SU-DHL-6 (cell line): ENCODE results near the gene MRPL54.

Experiments
- EZH2phosphoT487 ChIP-seq: fragments of 200-600 bp; sonication (generic), shearing (Covaris generic); conservative IDR thresholded peaks from 2 replicates; pipeline ENCODE4 v1.6.1; 2018; ENCODE audit warnings: mild to moderate bottlenecking, antibody characterized with exemption, low read length, moderate library complexity, mixed read lengths
- TF ChIP-seq, protein P1 (sequence below): fragments of 200-600 bp; sonication (generic); IDR thresholded peaks from one replicate; pipeline ENCODE4 v1.5.1; 2017; ENCODE audit warnings: antibody characterized with exemption, mild to moderate bottlenecking, low read length, moderate library complexity; ENCODE audit not compliant: insufficient read depth, poor library complexity, severe bottlenecking

DNA sequence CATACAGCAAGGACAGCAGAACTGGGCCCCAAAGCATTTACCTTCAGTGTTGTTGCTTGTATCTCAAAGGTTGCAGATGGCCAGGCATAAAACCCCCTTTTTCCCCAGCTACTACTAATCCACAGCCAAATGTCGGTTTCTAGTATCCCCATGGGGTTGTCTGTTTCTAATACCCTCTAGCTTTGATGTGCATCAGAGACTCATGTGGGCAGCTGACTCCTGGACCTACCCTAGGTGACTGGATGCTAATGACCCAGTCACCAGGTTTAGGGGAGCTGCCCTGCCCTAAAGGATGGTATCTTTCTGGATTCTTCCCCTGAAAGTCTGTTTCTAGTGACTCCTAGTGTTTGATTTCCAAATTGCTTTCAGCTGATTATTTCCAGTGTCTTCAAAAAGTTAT, 30.4 kb upstream of the MRPL54 start:
- TF ChIP-seq, protein P1, sequence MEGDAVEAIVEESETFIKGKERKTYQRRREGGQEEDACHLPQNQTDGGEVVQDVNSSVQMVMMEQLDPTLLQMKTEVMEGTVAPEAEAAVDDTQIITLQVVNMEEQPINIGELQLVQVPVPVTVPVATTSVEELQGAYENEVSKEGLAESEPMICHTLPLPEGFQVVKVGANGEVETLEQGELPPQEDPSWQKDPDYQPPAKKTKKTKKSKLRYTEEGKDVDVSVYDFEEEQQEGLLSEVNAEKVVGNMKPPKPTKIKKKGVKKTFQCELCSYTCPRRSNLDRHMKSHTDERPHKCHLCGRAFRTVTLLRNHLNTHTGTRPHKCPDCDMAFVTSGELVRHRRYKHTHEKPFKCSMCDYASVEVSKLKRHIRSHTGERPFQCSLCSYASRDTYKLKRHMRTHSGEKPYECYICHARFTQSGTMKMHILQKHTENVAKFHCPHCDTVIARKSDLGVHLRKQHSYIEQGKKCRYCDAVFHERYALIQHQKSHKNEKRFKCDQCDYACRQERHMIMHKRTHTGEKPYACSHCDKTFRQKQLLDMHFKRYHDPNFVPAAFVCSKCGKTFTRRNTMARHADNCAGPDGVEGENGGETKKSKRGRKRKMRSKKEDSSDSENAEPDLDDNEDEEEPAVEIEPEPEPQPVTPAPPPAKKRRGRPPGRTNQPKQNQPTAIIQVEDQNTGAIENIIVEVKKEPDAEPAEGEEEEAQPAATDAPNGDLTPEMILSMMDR: no peak
- no peak for TF ChIP-seq EZH2phosphoT487
